ENCODE results near the gene CARF.

- TF ChIP-seq CTCF (IDR thresholded peaks at IDR 0.05), result no peak
- TF ChIP-seq POLR2A (IDR thresholded peaks at IDR 0.05), result no peak
- TF ChIP-seq POLR2AphosphoS5 (IDR thresholded peaks at IDR 0.05), result no peak
These were observed 123.9 kb downstream of the CARF start for GRCh38 chr2:203035879-203036470.

Data from prostate gland (tissue), 2 donors.